Hepatocyte (in vitro differentiated cells): ENCODE measurements around the gene PTPRM. TPM values are rescaled to one million over a fixed set of nuclear protein-coding genes. Genes with fewer than 3 reads are reported as not detected.
A peak's percentile ranks its signal among the peaks of the same experiment; 100 is the strongest.

Source experiments
- DNase-seq: peaks from one replicate; pipeline ENCODE4 v3.0.0-alpha.2; 2016; ENCODE audit warnings: low spot score
- H2AFZ ChIP-seq: fragments of 200-600 bp; sonication (generic); 2 replicates; pipeline ENCODE4 v1.6.0; 2016; ENCODE audit warnings: antibody characterized with exemption, mild to moderate bottlenecking
- H3K27ac ChIP-seq: fragments of 200-600 bp; sonication (generic); 2 replicates; pipeline ENCODE4 v1.5.1; 2016; ENCODE audit warnings: mild to moderate bottlenecking
- H3K27me3 ChIP-seq: fragments of 200-600 bp; sonication (generic); 2 replicates; pipeline ENCODE4 v1.6.1; 2016
- H3K36me3 ChIP-seq: fragments of 200-600 bp; sonication (generic); replicated peaks from 2 replicates; pipeline ENCODE4 v1.5.1; 2016; ENCODE audit warnings: low read depth; ENCODE audit not compliant: insufficient read depth
- H3K4me1 ChIP-seq: fragments of 200-600 bp; sonication (generic); 2 replicates; pipeline ENCODE4 v1.5.1; 2016; ENCODE audit warnings: mild to moderate bottlenecking, moderate library complexity; ENCODE audit not compliant: insufficient read depth
- H3K4me2 ChIP-seq: fragments of 200-600 bp; sonication (generic); 2 replicates; pipeline ENCODE4 v1.6.0; 2016
- H3K4me3 ChIP-seq: fragments of 200-600 bp; sonication (generic); 2 replicates; pipeline ENCODE4 v1.5.1; 2016; ENCODE audit warnings: mild to moderate bottlenecking
- H3K79me2 ChIP-seq: fragments of 200-600 bp; sonication (generic); 2 replicates; pipeline ENCODE4 v1.6.0; 2017; ENCODE audit warnings: mild to moderate bottlenecking
- H3K9me2 ChIP-seq: fragments of 200-600 bp; sonication (generic); replicated peaks from 2 replicates; pipeline ENCODE4 v1.6.0; 2017; ENCODE audit warnings: mild to moderate bottlenecking; ENCODE audit not compliant: insufficient read depth
- H3K9me3 ChIP-seq: fragments of 200-600 bp; sonication (generic); 2 replicates; pipeline ENCODE4 v1.5.1; 2016; ENCODE audit warnings: low read depth, mild to moderate bottlenecking
- H4K20me1 ChIP-seq: fragments of 200-600 bp; sonication (generic); 2 replicates; pipeline ENCODE4 v1.6.0; 2016; ENCODE audit warnings: mild to moderate bottlenecking; ENCODE audit not compliant: insufficient read depth, poor library complexity, severe bottlenecking
- EZH2 ChIP-seq: fragments of 200-600 bp; sonication (generic); IDR thresholded peaks from 2 replicates; pipeline ENCODE4 v1.6.1; 2016; ENCODE audit warnings: antibody characterized with exemption, mild to moderate bottlenecking, borderline replicate concordance
- EZH2phosphoT487 ChIP-seq: fragments of 200-600 bp; sonication (generic); IDR thresholded peaks from one replicate; pipeline ENCODE4 v1.6.1; 2018; ENCODE audit warnings: antibody characterized with exemption, mild to moderate bottlenecking, low read depth, moderate library complexity; ENCODE audit not compliant: unreplicated experiment, severe bottlenecking
- WGBS: methylation state at CpG from one replicate; pipeline ENCODE4 v1.1.6; 2016; ENCODE audit warnings: low lambda C conversion rate; ENCODE audit errors: missing lambda C conversion rate; 5-methylcytosine and 5-hydroxymethylcytosine counted together
- polyA plus RNA-seq: library from polyadenylated mRNA; unstranded; fragments of >200 nt; fragmentation: Nextera tagmentation; extraction: Ambion mirVana; gene quantifications from 2 replicates; pipeline ENCODE4 v1.2.1, GENCODE V29; 2016
- total RNA-seq: library from RNA; depleted of rRNA; stranded (reverse); fragments of >200 nt; gene quantifications from 2 replicates; pipeline ENCODE4 v1.2.3, GENCODE V29; 2014
- TF ChIP-seq, protein P1 (sequence below): fragments of 200-600 bp; sonication (generic); IDR thresholded peaks from 2 replicates; pipeline ENCODE4 v1.5.1; 2016; ENCODE audit warnings: antibody characterized with exemption, mild to moderate bottlenecking; ENCODE audit not compliant: poor library complexity

Gene PTPRM
- total and polyA plus RNA-seq, 2 experiments from 2014 or later: 26.1 to 47.4 TPM

DNA sequence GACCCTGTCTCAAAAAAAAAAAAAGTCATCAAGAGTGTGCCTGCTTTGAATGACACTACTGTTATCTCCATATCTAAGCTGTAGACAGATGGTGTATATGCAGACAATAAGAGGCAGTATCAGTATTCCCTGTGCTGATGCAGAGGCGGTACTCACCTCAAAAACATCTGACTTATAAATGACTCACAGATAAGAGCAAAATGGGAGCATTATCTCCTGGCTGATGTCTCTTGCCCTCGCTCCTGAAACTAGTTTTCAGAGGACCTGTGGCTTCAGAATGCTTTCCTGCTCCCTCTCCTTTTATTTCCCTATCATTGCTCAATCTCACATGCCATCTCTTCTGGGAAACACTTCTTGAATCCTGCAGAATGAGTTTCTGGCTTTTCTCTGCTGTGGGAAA lies 289.6 kb downstream of the PTPRM start:
- Histone ChIP-seq H3K4me2 (no peak overlapping the region), H3K27me3 (no peaks in the 10 kb centered on the region), H3K9me3 (no peaks in the 10 kb centered on the region), H3K79me2 (peaks cover 2% of the 10 kb centered on the region), H3K36me3 (no peaks in the 10 kb centered on the region), H3K4me3 (no peak overlapping the region), H2AFZ (no peak overlapping the region), H3K27ac (no peak overlapping the region), H3K9me2 (no peaks in the 10 kb centered on the region), H4K20me1 (no peaks in the 10 kb centered on the region), H3K4me1 (no peaks in the 10 kb centered on the region)
- 30% methylated on average over 2 of the region's 2 CpGs for WGBS
- TF ChIP-seq EZH2phosphoT487 (no peak), EZH2 (no peak)
- TF ChIP-seq, protein P1, sequence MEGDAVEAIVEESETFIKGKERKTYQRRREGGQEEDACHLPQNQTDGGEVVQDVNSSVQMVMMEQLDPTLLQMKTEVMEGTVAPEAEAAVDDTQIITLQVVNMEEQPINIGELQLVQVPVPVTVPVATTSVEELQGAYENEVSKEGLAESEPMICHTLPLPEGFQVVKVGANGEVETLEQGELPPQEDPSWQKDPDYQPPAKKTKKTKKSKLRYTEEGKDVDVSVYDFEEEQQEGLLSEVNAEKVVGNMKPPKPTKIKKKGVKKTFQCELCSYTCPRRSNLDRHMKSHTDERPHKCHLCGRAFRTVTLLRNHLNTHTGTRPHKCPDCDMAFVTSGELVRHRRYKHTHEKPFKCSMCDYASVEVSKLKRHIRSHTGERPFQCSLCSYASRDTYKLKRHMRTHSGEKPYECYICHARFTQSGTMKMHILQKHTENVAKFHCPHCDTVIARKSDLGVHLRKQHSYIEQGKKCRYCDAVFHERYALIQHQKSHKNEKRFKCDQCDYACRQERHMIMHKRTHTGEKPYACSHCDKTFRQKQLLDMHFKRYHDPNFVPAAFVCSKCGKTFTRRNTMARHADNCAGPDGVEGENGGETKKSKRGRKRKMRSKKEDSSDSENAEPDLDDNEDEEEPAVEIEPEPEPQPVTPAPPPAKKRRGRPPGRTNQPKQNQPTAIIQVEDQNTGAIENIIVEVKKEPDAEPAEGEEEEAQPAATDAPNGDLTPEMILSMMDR: no peak
- DNase-seq: peak; percentile 19

DNA sequence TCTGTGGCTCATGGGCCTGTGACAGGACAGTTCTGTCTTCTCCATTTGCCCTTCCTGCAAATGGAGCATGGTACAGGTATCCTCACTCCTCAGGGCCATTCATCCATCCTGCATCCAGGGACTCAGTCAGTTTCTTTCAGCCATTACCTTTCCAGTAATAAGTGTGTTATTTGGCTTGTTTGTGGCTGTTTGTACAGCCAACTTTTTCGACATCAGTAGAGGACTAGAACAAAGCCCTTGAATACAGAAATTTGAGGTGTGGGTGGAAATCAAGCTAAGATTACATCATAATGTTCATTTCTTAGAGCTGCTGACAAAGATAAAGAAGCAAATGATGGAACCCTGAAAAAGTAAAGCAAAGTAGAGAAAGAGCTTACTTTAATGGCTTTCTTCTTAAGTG lies 290.4 kb downstream of the PTPRM start:
- no peak for DNase-seq
- H3K9me3 ChIP-seq: no peaks in the 10 kb centered on the region
- no peak overlapping the region for H2AFZ ChIP-seq
- H3K4me3 ChIP-seq: no peak overlapping the region
- peaks cover 2% of the 10 kb centered on the region for H3K79me2 ChIP-seq
- no peak overlapping the region for H3K27ac ChIP-seq
- WGBS: 93% methylated on average over 1 of the region's 1 CpG
- TF ChIP-seq, protein P1: no peak
- TF ChIP-seq EZH2 (no peak), EZH2phosphoT487 (no peak)
- no peak overlapping the region for H3K4me2 ChIP-seq
- H3K27me3 ChIP-seq: no peaks in the 10 kb centered on the region
- H3K4me1 ChIP-seq: no peaks in the 10 kb centered on the region
- H3K36me3 ChIP-seq: no peaks in the 10 kb centered on the region
- no peaks in the 10 kb centered on the region for H3K9me2 ChIP-seq
- H4K20me1 ChIP-seq: no peaks in the 10 kb centered on the region

DNA sequence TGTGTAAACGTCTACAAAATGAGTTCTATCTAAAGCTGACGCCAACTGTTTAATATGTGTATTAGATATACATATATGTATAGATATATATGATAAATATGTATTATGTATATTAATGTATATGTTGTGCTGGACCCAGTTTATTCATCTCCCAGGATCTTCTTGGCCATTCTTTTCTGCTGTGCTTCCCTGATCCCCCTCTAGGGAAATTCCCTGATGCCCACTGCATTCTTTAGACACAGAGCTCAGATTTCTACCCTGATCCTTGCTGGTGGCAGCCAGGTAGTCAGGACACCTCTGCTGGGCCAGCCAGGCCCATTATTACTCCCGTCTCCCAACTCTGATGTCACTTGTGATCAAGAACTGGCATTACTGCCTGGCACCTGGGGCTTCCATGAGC lies 292.0 kb downstream of the PTPRM start:
- 96% methylated on average over 3 of the region's 3 CpGs for WGBS
- H3K4me1 ChIP-seq: no peaks in the 10 kb centered on the region
- no peak for DNase-seq
- no peaks in the 10 kb centered on the region for H3K36me3 ChIP-seq
- H3K79me2 ChIP-seq: peaks cover 2% of the 10 kb centered on the region
- no peak overlapping the region for H2AFZ ChIP-seq
- H3K4me2 ChIP-seq: no peak overlapping the region
- H3K27me3 ChIP-seq: no peaks in the 10 kb centered on the region
- H3K27ac ChIP-seq: no peak overlapping the region
- H3K4me3 ChIP-seq: no peak overlapping the region
- H4K20me1 ChIP-seq: no peaks in the 10 kb centered on the region
- no peaks in the 10 kb centered on the region for H3K9me2 ChIP-seq
- TF ChIP-seq, protein P1: no peak
- TF ChIP-seq EZH2: no peak
- no peak for TF ChIP-seq EZH2phosphoT487
- H3K9me3 ChIP-seq: no peaks in the 10 kb centered on the region

DNA sequence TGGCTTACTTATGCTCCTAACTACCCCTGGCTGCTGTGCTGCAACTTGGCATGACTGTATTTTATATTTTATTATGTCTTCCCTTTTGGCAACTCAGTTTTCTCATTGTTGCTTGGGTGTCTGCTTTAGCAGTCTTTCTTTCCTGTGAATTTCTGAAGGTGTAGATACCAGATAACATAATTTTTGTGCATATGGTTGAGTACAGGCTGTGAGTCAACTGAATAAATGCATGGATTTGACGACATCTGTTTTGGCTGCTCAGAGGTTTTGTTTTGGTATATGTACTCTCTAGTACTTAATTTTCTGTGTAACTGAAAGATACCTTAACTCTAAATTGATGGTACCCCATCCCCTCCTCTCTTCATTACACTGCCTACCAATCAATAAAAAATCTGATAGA lies 303.1 kb downstream of the PTPRM start:
- Histone ChIP-seq H3K9me3 (no peaks in the 10 kb centered on the region), H3K9me2 (no peaks in the 10 kb centered on the region), H2AFZ (no peak overlapping the region), H3K4me3 (no peak overlapping the region), H3K4me1 (peaks cover 19% of the 10 kb centered on the region), H3K27ac (no peak overlapping the region), H4K20me1 (no peaks in the 10 kb centered on the region), H3K36me3 (no peaks in the 10 kb centered on the region), H3K79me2 (peaks cover 6% of the 10 kb centered on the region), H3K27me3 (no peaks in the 10 kb centered on the region), H3K4me2 (no peak overlapping the region)
- TF ChIP-seq, protein P1: no peak
- TF ChIP-seq EZH2 (no peak), EZH2phosphoT487 (no peak)
- 86% methylated on average over 1 of the region's 1 CpG for WGBS
- DNase-seq: no peak
